Measurements from ENCODE around the gene SENP1. TPM values are rescaled to one million over a fixed set of nuclear protein-coding genes. Genes with fewer than 3 reads are reported as not detected.

The SENP1 gene
- total RNA-seq, 4 donors from 2014 or later = 7.8 to 19.1 (median 16.5) TPM

- H3K36me3 ChIP-seq = no peaks in the 10 kb centered on the region
- no peaks in the 10 kb centered on the region for H3K4me1 ChIP-seq
- H3K4me3 ChIP-seq = no peak overlapping the region
- intact Hi-C loops (cut with DNase I) = no loop called here
- no peak for DNase-seq
- TF ChIP-seq POLR2A (IDR thresholded peaks at IDR 0.05) (no peak), CTCF (IDR thresholded peaks at IDR 0.05) (no peak)
- no peaks in the 10 kb centered on the region for H3K9me3 ChIP-seq
- WGBS, 2 donors = 80 to 94% methylated on average over 3 to 4 of the region's 5 CpGs
- H3K27me3 ChIP-seq = peaks cover 0 to 72% (median 0%) of the 10 kb centered on the region in 4 donors
- no peak overlapping the region for H3K27ac ChIP-seq
These were observed 88.4 kb downstream of the SENP1 start for GRCh38 chr12:48017496-48017895.

- intact Hi-C loops (cut with DNase I) = no loop called here
These were observed 89.4 kb downstream of the SENP1 start for GRCh38 chr12:48016373-48017020.

GRCh38 chr12:48015954-48016353, 89.9 kb downstream of the SENP1 start:
- H3K27ac ChIP-seq = no peak overlapping the region
- H3K36me3 ChIP-seq = no peaks in the 10 kb centered on the region
- no peaks in the 10 kb centered on the region for H3K4me1 ChIP-seq
- intact Hi-C loops (cut with DNase I) = no loop called here
- no peak for DNase-seq
- no peak overlapping the region for H3K4me3 ChIP-seq
- TF ChIP-seq CTCF (IDR thresholded peaks at IDR 0.05) = no peak
- TF ChIP-seq POLR2A (IDR thresholded peaks at IDR 0.05) = no peak
- peaks cover 0 to 68% (median 0%) of the 10 kb centered on the region in 4 donors for H3K27me3 ChIP-seq
- H3K9me3 ChIP-seq = no peaks in the 10 kb centered on the region
- 85 to 90% methylated on average over 6 of the region's 7 CpGs for WGBS, 2 donors

More at GRCh38 chr12:48016373-48017020, 89.4 kb downstream of the SENP1 start:
- DNase-seq = no peak
- peaks cover 0 to 68% (median 0%) of the 10 kb centered on the region in 4 donors for H3K27me3 ChIP-seq
- H3K4me1 ChIP-seq = no peaks in the 10 kb centered on the region
- no peaks in the 10 kb centered on the region for H3K9me3 ChIP-seq
- H3K4me3 ChIP-seq = no peak overlapping the region
- no peak for TF ChIP-seq POLR2A (IDR thresholded peaks at IDR 0.05)
- TF ChIP-seq CTCF (IDR thresholded peaks at IDR 0.05) = no peak
- 68 to 72% methylated on average over 7 to 8 of the region's 8 CpGs for WGBS, 2 donors
- H3K36me3 ChIP-seq = no peaks in the 10 kb centered on the region
- no peak overlapping the region for H3K27ac ChIP-seq

DNA sequence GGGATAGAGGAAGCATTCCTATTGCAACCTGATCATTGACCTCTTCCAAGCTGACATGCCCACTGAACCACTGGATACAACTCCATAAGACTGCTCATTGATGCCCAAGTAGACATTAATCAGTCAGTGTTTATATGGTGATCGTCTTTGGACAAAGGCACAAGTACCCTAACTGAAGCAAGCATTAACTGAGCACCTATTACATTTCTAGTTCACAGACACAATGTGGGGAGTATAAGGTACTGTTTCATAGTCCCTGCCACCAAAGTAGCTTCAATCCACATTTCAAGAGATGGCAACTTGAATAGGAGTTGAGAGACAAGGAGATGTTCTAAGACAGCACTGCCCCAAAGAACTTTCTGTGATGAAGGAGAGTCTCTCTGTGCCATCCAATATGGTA, 90.8 kb downstream of the SENP1 start:
- no peak overlapping the region for H3K4me3 ChIP-seq
- TF ChIP-seq CTCF (IDR thresholded peaks at IDR 0.05) = no peak
- no peak for TF ChIP-seq POLR2A (IDR thresholded peaks at IDR 0.05)
- no peaks in the 10 kb centered on the region for H3K36me3 ChIP-seq
- H3K27me3 ChIP-seq = peaks cover 0 to 74% (median 0%) of the 10 kb centered on the region in 4 donors
- no peak for DNase-seq
- intact Hi-C loops (cut with DNase I) = no loop called here
- 40 to 64% methylated on average over 1 of the region's 1 CpG for WGBS, 2 donors
- H3K27ac ChIP-seq = no peak overlapping the region
- no peaks in the 10 kb centered on the region for H3K9me3 ChIP-seq
- H3K4me1 ChIP-seq = no peaks in the 10 kb centered on the region

GRCh38 chr12:48013287-48013686, 92.6 kb downstream of the SENP1 start:
- intact Hi-C loops (cut with DNase I) = no loop called here
- WGBS, 2 donors = 69 to 77% methylated on average over 2 of the region's 2 CpGs
- H3K27ac ChIP-seq = no peak overlapping the region
- no peaks in the 10 kb centered on the region for H3K4me1 ChIP-seq
- no peak for DNase-seq
- H3K4me3 ChIP-seq = no peak overlapping the region
- TF ChIP-seq CTCF (IDR thresholded peaks at IDR 0.05) (no peak), POLR2A (IDR thresholded peaks at IDR 0.05) (no peak)
- peaks cover 0 to 77% (median 0%) of the 10 kb centered on the region in 4 donors for H3K27me3 ChIP-seq
- H3K9me3 ChIP-seq = no peaks in the 10 kb centered on the region
- H3K36me3 ChIP-seq = no peaks in the 10 kb centered on the region
